ENCODE data around the gene ASIC1.

ASIC1 gene

GRCh38 chr12:50105913-50106450 is 48.6 kb downstream of the ASIC1 start:
- Histone ChIP-seq H3K4me3 (ENCODE audit: low read depth in 1 of 2, low read length in 2 of 2) (no peak overlapping the region), H3K9ac (ENCODE audit: low read length) (no peak overlapping the region), H3K27ac (ENCODE audit: low read depth, low read length) (no peak overlapping the region), H3K36me3 (ENCODE audit: insufficient read depth, low read length) (no peaks in the 10 kb centered on the region), H3K9me3 (ENCODE audit: low read length) (no peaks in the 10 kb centered on the region), H3K27me3 (ENCODE audit: control insufficient read depth in 1 of 2, insufficient read depth in 2 of 2, low read length in 2 of 2) (no peaks in the 10 kb centered on the region), H3K4me1 (ENCODE audit: insufficient read depth, low read length) (peaks cover 17% of the 10 kb centered on the region)

DNA sequence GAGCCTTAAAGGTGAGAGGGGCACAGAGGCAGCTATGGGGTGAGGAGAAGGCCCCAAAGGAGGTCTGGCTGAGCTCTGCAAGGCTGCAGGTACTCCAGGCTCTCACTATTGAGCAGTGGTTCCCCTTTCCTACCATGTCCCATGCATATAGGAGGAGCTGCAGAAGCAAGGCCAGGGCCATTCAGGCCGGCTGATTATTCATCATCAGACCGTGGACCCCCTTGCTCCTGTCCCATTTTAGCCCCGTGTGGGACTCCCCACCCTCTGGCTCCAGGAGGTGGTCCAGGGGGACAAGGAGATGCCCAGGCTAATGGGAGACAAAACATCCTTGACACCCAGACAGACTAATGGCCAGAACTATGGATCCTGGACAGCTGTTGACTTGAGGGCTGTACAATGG is 49.5 kb downstream of the ASIC1 start:
- no peak overlapping the region for H3K4me3 ChIP-seq (ENCODE audit: low read depth in 1 of 2, low read length in 2 of 2)
- H3K36me3 ChIP-seq (ENCODE audit: insufficient read depth, low read length), result no peaks in the 10 kb centered on the region
- H3K27me3 ChIP-seq (ENCODE audit: control insufficient read depth in 1 of 2, insufficient read depth in 2 of 2, low read length in 2 of 2), result no peaks in the 10 kb centered on the region
- H3K9me3 ChIP-seq (ENCODE audit: low read length), result no peaks in the 10 kb centered on the region
- no peak overlapping the region for H3K9ac ChIP-seq (ENCODE audit: low read length)
- H3K4me1 ChIP-seq (ENCODE audit: insufficient read depth, low read length), result peaks cover 20% of the 10 kb centered on the region
- H3K27ac ChIP-seq (ENCODE audit: low read depth, low read length), result no peak overlapping the region

- Histone ChIP-seq H3K4me1 (ENCODE audit: insufficient read depth, low read length) (peaks cover 20% of the 10 kb centered on the region), H3K9me3 (ENCODE audit: low read length) (no peaks in the 10 kb centered on the region), H3K27ac (ENCODE audit: low read depth, low read length) (no peak overlapping the region), H3K4me3 (ENCODE audit: low read depth in 1 of 2, low read length in 2 of 2) (no peak overlapping the region), H3K9ac (ENCODE audit: low read length) (no peak overlapping the region), H3K27me3 (ENCODE audit: control insufficient read depth in 1 of 2, insufficient read depth in 2 of 2, low read length in 2 of 2) (no peaks in the 10 kb centered on the region), H3K36me3 (ENCODE audit: insufficient read depth, low read length) (no peaks in the 10 kb centered on the region)
Measured at GRCh38 chr12:50107416-50108268, 50.2 kb downstream of the ASIC1 start.

- peaks cover 20% of the 10 kb centered on the region for H3K4me1 ChIP-seq (ENCODE audit: insufficient read depth, low read length)
- no peaks in the 10 kb centered on the region for H3K27me3 ChIP-seq (ENCODE audit: control insufficient read depth in 1 of 2, insufficient read depth in 2 of 2, low read length in 2 of 2)
- no peak overlapping the region for H3K27ac ChIP-seq (ENCODE audit: low read depth, low read length)
- no peaks in the 10 kb centered on the region for H3K36me3 ChIP-seq (ENCODE audit: insufficient read depth, low read length)
- no peak overlapping the region for H3K9ac ChIP-seq (ENCODE audit: low read length)
- no peak overlapping the region for H3K4me3 ChIP-seq (ENCODE audit: low read depth in 1 of 2, low read length in 2 of 2)
- no peaks in the 10 kb centered on the region for H3K9me3 ChIP-seq (ENCODE audit: low read length)
Measured at GRCh38 chr12:50109319-50109718, 51.9 kb downstream of the ASIC1 start.

- Histone ChIP-seq H3K4me3 (ENCODE audit: low read depth in 1 of 2, low read length in 2 of 2) (no peak overlapping the region), H3K27ac (ENCODE audit: low read depth, low read length) (peak overlapping the region; percentile 1)
Measured at GRCh38 chr12:50110127-50110761, 52.8 kb downstream of the ASIC1 start.

GRCh38 chr12:50110762-50111351 is 53.5 kb downstream of the ASIC1 start:
- Histone ChIP-seq H3K9ac (ENCODE audit: low read length) (no peak overlapping the region), H3K36me3 (ENCODE audit: insufficient read depth, low read length) (peaks cover 4% of the 10 kb centered on the region), H3K9me3 (ENCODE audit: low read length) (no peaks in the 10 kb centered on the region), H3K4me1 (ENCODE audit: insufficient read depth, low read length) (peaks cover 21% of the 10 kb centered on the region), H3K4me3 (ENCODE audit: low read depth in 1 of 2, low read length in 2 of 2) (peak overlapping the region in 1 of 2 donors; percentile 41), H3K27ac (ENCODE audit: low read depth, low read length) (peak overlapping the region; percentile 54), H3K27me3 (ENCODE audit: control insufficient read depth in 1 of 2, insufficient read depth in 2 of 2, low read length in 2 of 2) (no peaks in the 10 kb centered on the region)

More at GRCh38 chr12:50110127-50110761, 52.8 kb downstream of the ASIC1 start:
- Histone ChIP-seq H3K9ac (ENCODE audit: low read length) (no peak overlapping the region), H3K36me3 (ENCODE audit: insufficient read depth, low read length) (no peaks in the 10 kb centered on the region), H3K27me3 (ENCODE audit: control insufficient read depth in 1 of 2, insufficient read depth in 2 of 2, low read length in 2 of 2) (no peaks in the 10 kb centered on the region), H3K9me3 (ENCODE audit: low read length) (no peaks in the 10 kb centered on the region), H3K4me1 (ENCODE audit: insufficient read depth, low read length) (peaks cover 21% of the 10 kb centered on the region)

DNA sequence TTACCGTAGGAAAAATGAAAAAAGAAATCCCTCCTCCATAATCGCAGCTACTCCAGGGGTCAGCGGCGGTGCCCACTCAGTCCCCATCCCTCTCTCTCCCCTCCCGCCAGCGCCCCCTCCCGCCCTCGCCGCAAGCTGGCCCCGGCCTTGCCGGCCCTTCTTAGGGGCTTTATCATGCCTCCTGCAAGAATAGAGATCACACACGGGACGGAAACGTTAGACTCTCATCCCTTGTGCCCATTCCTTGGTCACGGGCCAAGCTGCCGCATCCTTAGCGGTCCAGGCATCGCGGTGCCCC is 53.9 kb downstream of the ASIC1 start:
- Histone ChIP-seq H3K4me1 (ENCODE audit: insufficient read depth, low read length) (peaks cover 23% of the 10 kb centered on the region), H3K9me3 (ENCODE audit: low read length) (no peaks in the 10 kb centered on the region), H3K9ac (ENCODE audit: low read length) (no peak overlapping the region), H3K4me3 (ENCODE audit: low read depth in 1 of 2, low read length in 2 of 2) (peak overlapping the region in 1 of 2 donors; percentile 41), H3K27me3 (ENCODE audit: control insufficient read depth in 1 of 2, insufficient read depth in 2 of 2, low read length in 2 of 2) (no peaks in the 10 kb centered on the region), H3K36me3 (ENCODE audit: insufficient read depth, low read length) (peaks cover 6% of the 10 kb centered on the region), H3K27ac (ENCODE audit: low read depth, low read length) (peak overlapping the region; percentile 54)

DNA sequence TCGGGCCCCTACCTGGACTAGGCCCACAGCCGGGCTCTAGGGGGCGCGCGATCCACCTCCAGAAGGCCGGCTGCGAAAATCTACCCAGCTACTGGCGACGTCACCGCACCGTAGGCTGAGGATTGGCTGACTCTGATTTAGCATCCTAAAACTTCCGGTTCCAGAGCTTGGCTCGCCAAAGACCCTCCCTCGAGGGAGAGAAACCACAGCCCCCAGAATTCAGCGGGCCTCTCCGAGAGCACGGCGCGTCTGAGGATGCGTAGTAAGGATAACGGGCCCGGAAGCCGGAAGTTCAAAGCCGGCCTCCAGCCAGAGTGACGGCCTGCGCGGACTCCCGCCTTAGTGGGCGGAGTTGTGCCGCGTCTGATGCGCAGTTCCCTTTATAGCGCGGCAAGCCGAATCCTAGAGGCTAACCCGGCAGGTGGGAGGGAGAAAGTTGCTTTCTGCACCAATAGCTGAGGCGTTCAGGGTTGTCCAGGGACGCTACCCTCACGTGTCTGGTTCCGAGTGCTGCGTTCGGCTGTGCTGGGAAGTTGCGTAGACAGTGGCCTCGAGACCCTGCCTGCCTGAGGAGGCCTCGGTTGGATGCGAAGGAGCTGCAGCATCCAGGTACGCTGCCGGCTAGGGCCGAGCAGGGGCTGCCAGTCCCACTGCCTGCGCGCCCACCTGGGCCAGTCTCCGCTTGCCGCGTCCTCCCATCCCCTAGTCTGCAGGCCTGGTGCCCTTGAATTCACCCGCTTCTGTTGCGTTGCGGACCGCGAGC is 54.5 kb downstream of the ASIC1 start, which contains the start of gene COX14:
COX14 (plus strand) TSS at position 544 of the 763 bp plus-strand sequence. CDS start 7,808 bp downstream, outside the sequence.
- Histone ChIP-seq H3K4me3 (ENCODE audit: low read depth in 1 of 2, low read length in 2 of 2) (peak within 1 kb of the TSS; percentile 77 to 100), H3K9me3 (ENCODE audit: low read length) (no peaks in the 10 kb centered on the region), H3K36me3 (ENCODE audit: insufficient read depth, low read length) (peaks cover 6% of the 10 kb centered on the region), H3K4me1 (ENCODE audit: insufficient read depth, low read length) (peaks cover 25% of the 10 kb centered on the region), H3K27ac (ENCODE audit: low read depth, low read length) (peak within 1 kb of the TSS; percentile 99), H3K9ac (ENCODE audit: low read length) (peak within 1 kb of the TSS; percentile 97), H3K27me3 (ENCODE audit: control insufficient read depth in 1 of 2, insufficient read depth in 2 of 2, low read length in 2 of 2) (no peaks in the 10 kb centered on the region)

DNA sequence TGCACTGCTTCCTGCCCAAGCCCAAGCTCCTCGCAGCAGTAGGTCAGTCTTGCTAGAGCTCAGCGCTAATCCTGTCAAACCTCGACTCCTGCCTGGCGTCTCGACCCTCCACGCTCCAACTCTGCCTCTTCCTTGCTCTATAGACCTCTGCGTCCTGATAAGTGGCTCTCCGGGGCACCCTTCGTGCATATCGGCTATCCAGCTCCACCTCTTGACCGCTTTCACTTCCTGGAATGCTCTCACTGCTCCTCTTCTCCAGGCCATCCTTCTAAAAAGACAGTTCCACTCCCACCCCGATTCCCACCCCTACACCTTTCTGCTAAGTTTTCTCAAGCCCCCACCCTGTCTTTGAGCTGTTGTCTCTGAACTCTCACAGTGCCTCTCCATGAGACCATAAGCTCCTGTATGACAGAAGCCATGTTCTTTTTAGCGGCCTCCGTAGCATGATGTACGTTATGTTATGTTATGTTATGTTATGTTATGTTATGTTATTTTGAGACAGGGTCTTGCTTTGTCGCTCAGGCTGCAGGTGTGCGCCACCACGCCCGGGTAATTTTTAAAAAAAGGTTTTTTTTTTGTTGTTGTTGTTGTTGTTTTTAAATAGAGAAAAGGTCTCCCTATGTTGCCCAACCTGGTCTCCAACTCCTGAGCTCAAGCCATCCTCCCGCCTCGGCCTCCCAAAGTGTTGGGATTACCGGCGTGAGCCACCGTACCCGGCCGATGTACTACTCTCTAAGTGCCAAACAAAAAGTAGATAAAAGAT is 55.2 kb downstream of the ASIC1 start:
- Histone ChIP-seq H3K9me3 (ENCODE audit: low read length) (no peaks in the 10 kb centered on the region), H3K9ac (ENCODE audit: low read length) (peak overlapping the region; percentile 97), H3K4me3 (ENCODE audit: low read depth in 1 of 2, low read length in 2 of 2) (peak overlapping the region; percentile 77 to 100), H3K4me1 (ENCODE audit: insufficient read depth, low read length) (peaks cover 32% of the 10 kb centered on the region), H3K27me3 (ENCODE audit: control insufficient read depth in 1 of 2, insufficient read depth in 2 of 2, low read length in 2 of 2) (no peaks in the 10 kb centered on the region), H3K27ac (ENCODE audit: low read depth, low read length) (peak overlapping the region; percentile 99), H3K36me3 (ENCODE audit: insufficient read depth, low read length) (peaks cover 6% of the 10 kb centered on the region)

DNA sequence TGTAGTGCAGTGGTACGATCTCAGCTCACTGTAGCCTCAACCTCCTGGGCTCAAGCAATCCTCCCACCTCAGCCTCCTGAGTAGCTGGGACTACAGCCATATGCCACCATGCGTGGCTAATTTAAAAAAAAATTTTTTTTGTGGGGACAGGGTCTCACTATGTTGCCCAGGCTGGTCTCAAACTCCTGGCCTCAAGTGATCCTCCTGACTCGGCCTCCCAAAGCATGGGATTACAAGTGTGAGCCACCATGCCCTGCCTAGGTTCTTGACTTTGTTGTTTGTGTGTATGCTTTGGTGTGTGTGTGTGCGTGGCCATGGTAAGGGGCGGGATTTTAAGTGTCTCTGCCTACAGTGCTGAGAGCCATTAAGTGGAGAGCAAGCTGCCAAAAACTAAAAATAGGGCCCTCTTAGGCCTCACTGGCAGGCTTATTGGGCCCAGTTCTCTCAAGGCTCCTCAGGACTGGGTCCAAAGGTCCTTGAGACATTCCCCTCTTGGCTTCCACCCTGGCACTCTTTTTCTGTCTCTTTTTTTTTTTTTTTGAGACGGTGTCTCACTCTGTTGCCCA is 59.7 kb downstream of the ASIC1 start:
- Histone ChIP-seq H3K4me1 (ENCODE audit: insufficient read depth, low read length) (peaks cover 23% of the 10 kb centered on the region), H3K9me3 (ENCODE audit: low read length) (no peaks in the 10 kb centered on the region), H3K4me3 (ENCODE audit: low read depth in 1 of 2, low read length in 2 of 2) (no peak overlapping the region), H3K9ac (ENCODE audit: low read length) (no peak overlapping the region), H3K36me3 (ENCODE audit: insufficient read depth, low read length) (peaks cover 30% of the 10 kb centered on the region), H3K27me3 (ENCODE audit: control insufficient read depth in 1 of 2, insufficient read depth in 2 of 2, low read length in 2 of 2) (no peaks in the 10 kb centered on the region), H3K27ac (ENCODE audit: low read depth, low read length) (no peak overlapping the region)
